ENCODE results near the gene COL28A1.
A peak's percentile ranks its signal among the peaks of the same experiment; 100 is the strongest.

COL28A1 gene

GRCh38 chr7:7452652-7453051 is 83.0 kb downstream of the COL28A1 start:
- no peak for DNase-seq

DNA sequence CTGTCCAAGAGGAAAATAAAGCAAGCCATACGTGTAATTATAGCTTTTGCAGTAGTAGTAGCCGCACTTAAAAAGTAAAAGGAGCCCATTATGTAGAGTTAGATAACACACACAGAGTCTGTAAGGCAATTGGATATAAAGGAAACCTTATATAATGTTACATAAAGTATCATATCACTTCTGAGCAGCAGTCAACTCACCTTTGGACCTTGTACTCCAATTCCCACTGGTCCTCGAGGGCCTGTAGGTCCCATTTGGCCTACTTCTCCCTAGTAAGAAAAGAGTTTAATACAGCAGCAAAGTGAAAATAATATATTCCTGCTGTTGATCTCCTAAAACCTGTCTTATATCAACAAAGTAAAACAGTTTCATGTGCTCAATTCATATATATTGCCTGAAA is 83.6 kb downstream of the COL28A1 start:
- no peak for DNase-seq

GRCh38 chr7:7449055-7449454 is 86.6 kb downstream of the COL28A1 start:
- no peak for DNase-seq

DNA sequence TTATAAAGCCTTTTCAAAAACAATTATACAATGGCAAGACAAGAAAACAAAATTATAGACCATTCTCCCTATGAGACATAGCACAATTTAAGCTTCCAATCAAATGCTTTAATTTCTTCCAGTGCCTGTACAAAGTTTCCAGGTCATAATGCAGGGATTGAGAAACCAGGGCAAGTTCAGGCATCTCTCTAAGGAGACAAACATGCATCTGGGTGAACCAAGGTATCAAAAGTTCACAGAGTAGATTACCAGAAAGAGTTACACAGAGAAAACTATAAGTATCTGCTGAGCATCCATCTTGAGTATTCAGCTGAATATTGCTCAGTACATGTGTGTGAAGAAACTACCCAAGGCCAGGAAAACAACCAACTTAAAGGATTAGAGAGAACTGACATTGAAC is 89.1 kb downstream of the COL28A1 start:
- no peak for DNase-seq

- no peak for DNase-seq
Measured at GRCh38 chr7:7443806-7444350, 91.8 kb downstream of the COL28A1 start.

DNA sequence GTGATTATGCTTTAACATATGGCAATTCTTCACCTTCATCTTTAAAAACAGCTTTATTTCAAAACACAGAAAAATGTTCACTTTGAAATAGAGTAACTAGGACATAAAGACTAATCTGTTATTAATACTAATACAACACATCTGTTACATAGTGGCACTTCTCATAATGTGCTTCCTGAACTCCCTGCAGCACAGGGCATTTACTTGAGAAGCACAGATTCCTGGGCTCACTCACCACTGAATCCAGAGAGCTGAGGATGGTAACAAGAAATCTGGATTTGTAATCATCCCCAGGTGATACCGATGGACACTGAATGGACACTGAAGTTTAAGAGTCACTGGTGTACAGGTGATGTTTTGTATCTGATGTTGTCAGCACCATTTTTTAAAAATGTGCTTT is 96.1 kb downstream of the COL28A1 start:
- DNase-seq: no peak

GRCh38 chr7:7438851-7439250 is 96.8 kb downstream of the COL28A1 start:
- peak; percentile 38 for DNase-seq

DNA sequence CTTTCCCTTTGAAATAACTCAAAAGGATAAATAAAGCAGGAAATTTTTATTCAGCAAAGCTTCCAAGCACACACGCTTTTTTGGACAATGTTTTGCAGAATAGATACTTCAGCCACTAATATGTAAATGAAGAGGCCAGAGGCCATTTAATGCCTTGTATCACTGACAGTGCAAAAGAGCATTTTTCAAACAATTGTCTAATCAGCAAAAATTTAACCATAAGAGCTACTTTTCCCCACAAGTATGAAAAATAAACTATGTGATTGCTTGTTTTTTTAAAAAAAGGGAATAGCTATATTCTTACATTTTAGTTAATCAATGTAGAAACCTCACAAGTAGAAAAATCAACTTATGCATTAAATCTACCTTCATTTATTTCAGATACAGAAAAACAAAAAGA is 99.7 kb downstream of the COL28A1 start:
- DNase-seq: no peak

GRCh38 chr7:7434329-7434728 is 101.3 kb downstream of the COL28A1 start:
- no peak for DNase-seq

GRCh38 chr7:7433811-7434210 is 101.9 kb downstream of the COL28A1 start:
- no peak for DNase-seq

DNA sequence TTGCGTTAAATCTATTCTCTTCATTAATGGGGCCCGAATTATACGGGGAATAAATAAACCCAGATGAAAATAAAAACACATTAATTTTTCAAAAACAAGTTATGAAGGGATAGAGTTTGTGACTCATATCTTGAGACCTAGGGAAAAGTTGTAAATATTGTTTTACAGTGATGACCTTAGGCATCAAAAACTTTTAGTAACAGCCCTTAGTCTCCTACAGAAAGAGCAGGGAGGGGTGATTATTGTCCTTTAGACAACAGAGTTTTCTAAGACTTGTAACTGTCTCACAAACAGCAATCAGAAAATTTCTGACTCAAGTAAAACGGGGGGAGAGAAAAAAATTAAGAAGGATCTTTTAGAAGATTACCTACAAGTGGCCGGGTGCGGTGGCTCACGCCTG is 102.7 kb downstream of the COL28A1 start:
- DNase-seq: no peak

DNA sequence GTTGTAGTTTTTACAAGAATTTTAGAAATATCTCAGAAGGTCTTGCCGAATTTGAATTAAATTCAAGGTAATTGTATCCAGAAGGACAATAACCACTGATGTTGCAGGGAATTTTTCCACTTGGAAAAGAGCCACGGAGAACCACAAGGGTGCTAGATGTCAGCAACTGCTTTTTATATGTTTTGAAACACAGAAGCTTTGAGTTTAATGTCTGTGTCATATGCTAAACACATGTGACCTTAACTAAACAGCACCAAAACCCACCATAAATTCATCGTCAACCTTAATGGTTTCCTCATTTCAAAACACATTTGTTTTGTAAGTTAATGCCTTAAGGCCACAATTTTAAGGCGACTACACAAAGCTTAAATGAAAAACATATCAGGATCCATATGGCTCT is 106.9 kb downstream of the COL28A1 start:
- DNase-seq: no peak

GRCh38 chr7:7427363-7427762 is 108.3 kb downstream of the COL28A1 start:
- no peak for DNase-seq

DNA sequence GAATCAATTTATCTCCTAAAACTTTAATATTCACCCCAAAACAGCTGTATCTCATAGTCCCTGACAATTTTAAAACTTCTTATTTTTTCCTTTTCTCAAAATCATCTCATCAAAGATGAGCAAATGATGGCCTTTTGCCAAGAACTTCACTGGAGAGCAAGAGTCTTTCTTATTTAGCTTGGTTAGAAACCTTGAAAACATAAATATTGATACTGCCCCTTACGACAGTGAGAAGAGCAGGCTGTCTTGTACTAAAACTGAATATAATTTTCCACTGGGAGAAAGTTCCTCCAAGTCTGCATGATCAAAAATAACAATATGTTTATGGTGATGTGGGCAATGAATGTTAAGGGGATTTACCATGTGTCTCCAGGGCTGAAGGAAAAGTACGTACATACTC is 109.0 kb downstream of the COL28A1 start:
- no peak for DNase-seq

DNA sequence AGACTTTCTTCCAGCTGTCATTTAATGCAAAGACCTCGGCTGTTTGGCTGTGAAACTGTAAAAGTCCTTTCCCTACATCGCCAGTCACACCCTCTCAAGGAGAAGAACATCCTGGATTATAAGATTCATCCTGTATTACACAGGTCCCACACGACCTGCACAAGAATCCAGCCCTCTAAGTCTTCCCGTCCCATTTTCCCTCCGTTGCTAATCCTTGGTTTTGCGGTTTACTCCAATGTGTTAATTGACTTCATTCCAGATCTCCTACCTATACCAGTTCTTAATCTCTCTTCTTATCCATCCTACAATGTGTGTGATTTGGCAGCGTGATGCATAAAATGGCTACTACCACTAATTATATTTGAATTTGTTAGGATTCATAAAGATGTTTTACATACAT is 110.4 kb downstream of the COL28A1 start:
- no peak for DNase-seq

DNA sequence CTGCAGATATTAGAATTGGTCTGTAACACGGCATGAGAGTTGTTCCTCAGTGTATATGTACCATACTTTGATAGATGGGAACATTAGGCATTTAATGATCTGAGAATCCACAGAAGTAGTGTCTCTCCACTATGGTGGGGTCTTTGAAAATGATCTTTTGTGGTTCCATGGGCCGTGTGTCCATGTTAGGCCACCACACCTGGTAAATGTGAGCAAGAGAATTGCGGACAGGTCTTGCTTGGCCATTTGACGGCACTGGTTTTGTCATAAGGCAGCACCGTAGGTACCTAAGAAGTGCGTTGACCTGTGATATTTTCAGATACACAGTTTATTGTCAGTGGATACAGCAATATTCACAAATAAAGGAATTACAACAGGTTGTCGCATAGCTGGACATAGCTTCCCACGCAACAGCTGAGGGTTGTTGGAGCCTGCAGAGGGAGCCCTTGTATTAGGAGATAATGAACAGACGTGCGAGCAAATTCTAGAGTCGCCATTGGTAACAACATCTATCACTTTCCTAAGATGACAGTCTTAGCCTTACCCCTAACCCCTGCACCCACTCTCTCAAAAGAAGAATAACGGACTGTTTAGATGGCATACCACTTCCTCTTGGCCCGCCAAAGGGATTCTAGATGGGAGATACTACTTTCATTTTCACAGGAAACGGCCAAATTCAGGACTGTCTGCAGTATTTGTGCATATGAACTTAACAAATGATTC is 111.4 kb downstream of the COL28A1 start:
- DNase-seq: peak; percentile 51

- DNase-seq: no peak
Measured at GRCh38 chr7:7422641-7423040, 113.0 kb downstream of the COL28A1 start.

DNA sequence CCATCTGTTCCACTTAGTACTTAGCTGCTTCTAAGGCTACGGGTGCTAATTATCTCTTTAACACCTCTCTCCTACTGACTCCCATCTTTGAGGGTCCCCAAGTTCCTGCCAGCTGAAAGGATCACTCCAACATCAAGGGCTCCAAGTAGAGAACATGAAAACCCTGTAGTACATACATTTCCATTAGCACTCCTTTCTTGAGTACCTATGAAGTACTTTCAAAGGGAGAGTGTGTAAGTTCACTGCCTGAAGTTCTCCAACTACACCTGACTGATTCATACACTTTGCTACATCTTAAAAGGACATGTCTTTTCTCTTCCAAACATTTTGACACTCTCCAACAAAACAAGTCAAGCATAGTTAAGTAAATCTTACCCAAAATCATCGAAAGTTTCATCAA is 113.8 kb downstream of the COL28A1 start:
- DNase-seq: no peak

GRCh38 chr7:7418997-7419396 is 116.7 kb downstream of the COL28A1 start:
- no peak for DNase-seq

- peak; percentile 19 for DNase-seq
Measured at GRCh38 chr7:7417851-7418250, 117.8 kb downstream of the COL28A1 start.

DNA sequence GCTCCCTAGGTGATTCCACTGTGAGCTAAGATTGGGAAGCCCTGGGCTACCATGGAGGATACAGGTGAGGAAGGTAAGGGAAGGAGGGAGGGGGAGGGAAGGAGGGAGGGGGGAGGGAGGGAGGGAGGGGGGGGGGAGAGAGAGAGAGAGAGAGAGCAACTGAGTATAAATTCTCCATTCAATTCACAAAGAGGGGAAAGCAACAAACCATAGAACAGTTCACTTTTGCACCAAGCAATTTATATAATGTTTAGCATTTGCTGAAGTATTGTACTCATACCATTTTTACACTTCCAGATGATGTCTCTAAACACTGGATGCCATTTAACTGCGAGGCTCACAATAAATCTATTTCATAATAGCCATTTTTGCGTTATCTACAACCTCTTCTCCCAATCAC is 118.3 kb downstream of the COL28A1 start:
- DNase-seq: no peak

- DNase-seq: no peak
Measured at GRCh38 chr7:7416031-7416858, 119.4 kb downstream of the COL28A1 start.

- no peak for DNase-seq
Measured at GRCh38 chr7:7414791-7415603, 120.7 kb downstream of the COL28A1 start.

All from suppressor macrophage treated with lipopolysaccharide for 4 hours (primary cell).